Measurements from ENCODE around the gene ST3GAL5.

Gene ST3GAL5

DNA sequence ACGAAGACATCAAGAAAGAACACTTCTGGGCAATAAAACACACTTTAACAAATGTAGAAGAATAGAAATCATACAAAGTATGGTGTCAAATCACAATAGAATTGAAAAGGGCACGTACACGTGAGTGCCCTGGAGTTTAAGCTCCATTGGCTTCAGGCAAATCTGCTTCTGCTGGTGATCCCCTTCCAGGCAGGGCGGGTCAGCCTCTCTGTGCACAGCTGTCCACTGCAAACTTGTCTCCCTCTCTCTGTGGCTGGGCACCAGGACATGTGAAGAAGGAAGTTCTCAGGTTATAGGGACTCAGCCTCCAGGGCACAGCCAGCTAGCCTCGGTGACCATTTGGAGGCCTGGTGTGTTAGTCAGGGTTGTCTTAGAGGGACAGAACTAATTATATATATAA is 66.0 kb downstream of the ST3GAL5 start:
- Mint-ChIP-seq H3K9me3 (no peaks in the 10 kb centered on the region), H3K4me1 (peaks cover 10% of the 10 kb centered on the region), H3K4me3 (no peak overlapping the region), H3K36me3 (no peaks in the 10 kb centered on the region), H3K27me3 (no peaks in the 10 kb centered on the region), H3K27ac (no peak overlapping the region)

DNA sequence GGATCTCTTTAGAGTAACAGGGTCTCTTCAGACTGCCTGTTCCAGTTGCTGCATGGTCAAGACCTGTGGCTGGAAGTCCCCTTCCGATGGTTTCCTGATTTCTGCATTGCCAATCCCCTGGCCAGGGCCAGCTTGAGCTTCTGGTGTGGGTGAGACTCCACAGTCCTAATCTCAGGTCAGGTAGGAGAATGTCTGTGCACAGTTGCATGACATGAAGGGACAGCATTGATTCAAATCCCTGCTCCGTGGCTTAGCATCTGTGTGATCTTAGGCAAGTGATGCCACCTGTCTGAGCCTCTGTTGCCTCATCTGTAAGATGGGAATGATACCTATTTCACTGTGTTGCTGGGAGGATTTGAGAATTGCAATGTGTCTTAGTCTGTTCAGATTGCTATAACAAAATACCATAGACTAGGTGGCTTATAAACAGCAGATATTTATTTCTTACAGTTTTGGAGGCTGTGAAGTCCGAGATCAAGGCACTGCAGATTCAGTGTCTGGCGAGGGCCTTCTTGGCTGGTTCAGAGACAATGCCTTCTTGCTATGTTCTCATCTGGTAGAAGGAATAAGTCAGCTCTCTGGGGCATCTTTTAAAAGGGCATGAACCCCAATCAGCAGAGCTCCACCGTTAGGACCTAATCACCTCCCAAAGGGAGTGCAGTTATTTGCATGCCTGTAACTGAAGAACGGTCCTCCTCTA is 68.8 kb downstream of the ST3GAL5 start:
- Mint-ChIP-seq H3K4me3 (no peak overlapping the region), H3K9me3 (no peaks in the 10 kb centered on the region), H3K27me3 (no peaks in the 10 kb centered on the region), H3K27ac (no peak overlapping the region), H3K36me3 (no peaks in the 10 kb centered on the region), H3K4me1 (no peaks in the 10 kb centered on the region)

DNA sequence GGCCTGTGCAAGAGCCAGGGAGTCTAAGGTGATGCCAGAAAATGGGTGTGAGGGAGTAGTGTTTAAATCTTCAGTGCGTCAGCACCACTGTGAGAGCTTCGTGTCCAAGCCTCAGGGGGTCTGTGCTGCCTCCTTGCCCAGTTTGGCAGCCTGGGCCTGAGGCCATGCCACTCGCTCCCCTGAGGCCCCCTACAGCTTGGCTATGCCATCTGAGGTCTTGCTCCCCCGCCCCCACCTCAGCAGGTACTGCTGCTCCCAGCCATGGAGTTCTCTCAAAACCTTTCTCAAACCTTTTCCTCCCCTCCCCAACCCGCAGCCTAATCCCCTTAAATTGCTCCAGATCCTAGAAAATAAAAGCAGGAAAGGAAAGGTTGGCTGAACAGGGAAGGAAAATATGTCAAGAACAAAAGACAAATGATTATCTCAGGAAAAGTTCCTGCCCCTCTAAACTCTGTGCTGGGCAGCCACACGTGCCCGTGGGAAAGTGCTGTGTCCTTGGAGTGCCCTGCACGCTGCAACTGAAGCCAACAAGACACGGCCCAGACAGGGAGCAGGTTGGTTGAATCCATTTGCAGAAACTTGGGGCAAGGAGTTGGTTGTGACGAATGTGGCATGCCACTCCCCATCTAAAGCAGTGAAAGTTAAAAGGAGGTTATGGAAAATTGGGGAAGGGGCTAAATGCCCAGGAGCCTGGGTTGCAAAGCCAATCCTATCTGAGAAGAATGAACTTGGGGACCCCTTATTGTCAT is 73.8 kb downstream of the ST3GAL5 start:
- Mint-ChIP-seq H3K27ac (no peak overlapping the region), H3K4me1 (no peaks in the 10 kb centered on the region), H3K4me3 (no peak overlapping the region), H3K9me3 (no peaks in the 10 kb centered on the region), H3K36me3 (no peaks in the 10 kb centered on the region), H3K27me3 (peaks cover 1% of the 10 kb centered on the region)

DNA sequence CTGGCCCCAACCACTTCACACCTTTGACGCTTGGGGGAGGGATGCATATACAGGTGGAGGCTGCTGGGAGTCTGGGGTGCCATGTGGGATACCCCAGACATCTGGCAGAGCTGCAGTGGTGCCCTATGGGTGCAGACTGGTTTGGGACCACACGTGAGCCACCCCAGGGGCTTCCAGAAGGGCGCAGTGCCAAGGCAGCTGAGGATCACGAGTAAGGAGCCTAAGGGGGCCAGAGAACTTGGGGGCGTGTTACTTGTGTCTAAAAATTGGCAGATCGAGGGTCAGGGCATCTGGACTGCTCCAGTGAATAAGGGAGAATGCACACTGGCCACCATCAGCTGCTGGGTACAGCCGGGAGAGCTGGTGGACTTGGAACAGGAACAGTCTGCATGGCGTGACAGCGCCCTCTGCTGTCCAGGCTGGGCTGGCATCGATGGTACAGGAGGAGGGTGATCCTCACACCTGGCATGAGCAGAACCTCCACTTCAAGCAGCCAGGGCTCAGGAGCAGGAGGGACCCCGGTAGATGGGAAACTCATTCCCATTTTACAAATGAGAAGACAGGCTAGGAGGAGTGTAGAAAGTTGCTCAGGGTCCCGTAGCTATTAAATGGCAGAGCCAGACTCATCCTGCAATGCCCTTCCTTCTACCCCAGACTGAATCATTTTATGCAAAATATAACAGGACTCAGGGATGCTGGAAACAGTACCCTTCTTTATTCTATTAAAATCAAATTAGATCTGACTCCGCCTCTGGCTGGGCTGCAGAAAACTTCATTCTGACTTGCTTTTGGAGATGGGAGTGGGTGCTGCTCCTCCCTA is 74.6 kb downstream of the ST3GAL5 start:
- Mint-ChIP-seq H3K36me3 (no peaks in the 10 kb centered on the region), H3K4me1 (no peaks in the 10 kb centered on the region), H3K27me3 (peaks cover 1% of the 10 kb centered on the region), H3K27ac (no peak overlapping the region), H3K4me3 (no peak overlapping the region), H3K9me3 (no peaks in the 10 kb centered on the region)

DNA sequence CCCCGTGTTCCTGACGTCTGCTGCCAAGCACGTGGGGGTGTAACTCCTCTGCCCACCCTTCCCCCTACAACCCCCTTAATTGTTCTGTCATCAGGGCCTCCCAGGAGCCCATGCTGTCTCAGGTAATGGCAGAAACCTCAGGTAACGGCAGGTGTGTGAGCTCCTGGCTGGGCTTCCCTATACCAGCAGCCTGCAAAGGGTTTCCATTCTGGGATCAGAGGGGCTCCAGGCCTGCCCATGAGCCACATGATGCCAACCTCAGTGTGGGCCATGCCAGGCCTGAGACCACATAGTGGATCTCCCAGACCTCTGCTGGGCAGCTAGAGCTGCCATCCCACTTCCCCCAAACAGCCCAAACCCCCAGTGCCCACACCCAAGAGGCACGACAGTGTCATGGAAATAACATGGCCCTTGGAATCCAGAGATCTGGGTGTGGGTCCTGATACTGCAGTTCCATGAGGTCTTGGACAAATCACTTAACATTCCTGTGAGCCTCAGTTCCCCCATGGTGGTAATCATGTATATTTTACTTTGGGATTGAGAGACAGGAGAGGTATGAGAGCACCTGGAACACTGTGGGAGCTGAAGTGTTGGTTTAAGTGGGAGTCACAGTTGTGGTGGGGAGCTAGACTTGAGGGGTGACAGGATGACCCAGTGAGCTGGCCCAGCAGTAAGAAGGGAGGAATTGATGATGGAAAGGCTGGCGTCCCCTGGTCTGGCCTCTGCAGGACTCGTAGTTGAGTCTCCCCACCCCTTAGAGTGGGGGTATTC is 75.4 kb downstream of the ST3GAL5 start:
- Mint-ChIP-seq H3K27ac (no peak overlapping the region), H3K4me1 (no peaks in the 10 kb centered on the region)

DNA sequence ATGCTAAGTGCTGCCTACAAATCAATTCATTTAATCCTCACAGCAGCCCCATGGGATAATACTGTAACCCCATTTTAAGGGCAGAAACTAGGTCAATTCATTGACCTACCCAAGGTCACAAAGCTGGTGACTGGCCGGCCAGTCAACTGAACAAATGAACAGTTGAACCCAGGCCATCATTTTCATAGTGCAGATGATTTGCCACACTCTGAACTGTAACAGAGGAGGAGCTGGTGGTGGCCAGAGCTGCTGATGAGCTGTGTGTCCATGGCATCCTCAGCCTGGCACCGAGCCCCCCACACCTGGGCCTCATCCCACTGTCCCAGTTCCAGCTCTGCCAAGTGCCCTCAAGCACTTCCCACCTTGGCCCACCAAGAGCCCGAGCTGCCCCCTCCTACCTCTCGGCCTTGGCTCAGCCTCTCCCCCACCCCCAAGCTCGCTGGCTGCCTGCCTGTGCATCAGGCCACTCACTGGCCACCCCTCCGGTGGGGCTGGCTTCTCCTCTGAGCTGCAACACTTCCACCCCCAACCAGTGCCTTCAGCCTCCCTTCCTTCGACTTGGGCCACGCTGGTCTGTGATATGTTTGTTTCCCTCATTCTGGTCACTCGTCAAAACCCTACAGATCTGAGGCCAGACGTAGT is 76.6 kb downstream of the ST3GAL5 start:
- H3K9me3 Mint-ChIP-seq = no peaks in the 10 kb centered on the region
- H3K36me3 Mint-ChIP-seq = no peaks in the 10 kb centered on the region
- no peak overlapping the region for H3K27ac Mint-ChIP-seq
- H3K27me3 Mint-ChIP-seq = peaks cover 1% of the 10 kb centered on the region
- no peaks in the 10 kb centered on the region for H3K4me1 Mint-ChIP-seq
- H3K4me3 Mint-ChIP-seq = no peak overlapping the region

More for the DNA sequence above, 75.4 kb downstream of the ST3GAL5 start:
- Mint-ChIP-seq H3K4me3 (no peak overlapping the region), H3K36me3 (no peaks in the 10 kb centered on the region), H3K9me3 (no peaks in the 10 kb centered on the region), H3K27me3 (peaks cover 1% of the 10 kb centered on the region)

DNA sequence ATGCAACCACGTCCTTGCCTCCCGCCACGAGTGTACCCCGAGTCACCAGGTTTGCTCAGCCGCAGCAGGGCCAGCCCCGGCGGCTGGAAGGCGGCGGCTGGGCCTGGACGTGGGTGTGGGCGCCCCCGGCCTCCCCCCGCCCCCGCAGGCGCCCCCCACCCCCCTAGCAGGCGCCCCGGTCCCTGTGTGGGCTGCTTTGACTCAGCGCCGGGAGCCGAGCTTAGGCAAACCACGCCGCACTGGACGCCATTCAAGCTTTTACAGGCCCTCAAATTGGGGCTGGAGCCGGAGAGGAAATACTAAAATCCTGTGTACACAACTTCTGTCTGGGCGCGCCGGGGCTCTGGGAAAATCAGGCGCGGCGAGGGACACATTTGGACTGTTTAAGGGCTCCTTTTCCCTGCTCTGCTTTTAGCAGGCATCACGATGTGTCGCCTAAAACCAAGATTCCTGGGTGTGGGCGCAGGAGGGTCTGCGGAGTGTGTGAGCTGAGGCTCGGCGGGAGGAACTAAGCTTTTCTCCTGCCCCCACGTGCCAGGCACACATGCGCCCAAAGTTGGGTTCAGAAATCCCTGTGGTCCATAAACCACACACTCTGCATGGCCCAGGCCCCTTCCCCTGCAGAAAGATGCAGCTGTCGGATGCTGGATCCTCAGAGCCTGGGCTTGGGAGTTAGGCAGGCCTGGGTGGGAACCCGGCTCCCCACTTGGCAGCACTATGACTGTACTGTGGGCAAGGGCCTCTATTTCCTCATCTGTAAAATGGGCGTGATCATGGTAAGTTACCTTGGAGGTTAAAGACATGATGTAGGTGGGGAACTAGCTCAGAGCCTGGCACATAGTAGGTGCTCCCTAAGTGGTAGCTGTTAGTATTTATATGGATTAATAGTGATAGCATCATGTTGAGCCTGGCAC is 77.4 kb downstream of the ST3GAL5 start:
- no peaks in the 10 kb centered on the region for H3K4me1 Mint-ChIP-seq
- no peak overlapping the region for H3K4me3 Mint-ChIP-seq
- H3K27me3 Mint-ChIP-seq = peaks cover 1% of the 10 kb centered on the region
- H3K36me3 Mint-ChIP-seq = no peaks in the 10 kb centered on the region
- H3K27ac Mint-ChIP-seq = no peak overlapping the region
- H3K9me3 Mint-ChIP-seq = no peaks in the 10 kb centered on the region

GRCh38 chr2:85810371-85811179 is 78.2 kb downstream of the ST3GAL5 start:
- no peaks in the 10 kb centered on the region for H3K4me1 Mint-ChIP-seq

GRCh38 chr2:85807756-85808155 is 81.0 kb downstream of the ST3GAL5 start:
- H3K27me3 Mint-ChIP-seq = no peaks in the 10 kb centered on the region
- no peak overlapping the region for H3K27ac Mint-ChIP-seq
- peaks cover 14% of the 10 kb centered on the region for H3K4me1 Mint-ChIP-seq
- no peak overlapping the region for H3K4me3 Mint-ChIP-seq
- no peaks in the 10 kb centered on the region for H3K9me3 Mint-ChIP-seq
- no peaks in the 10 kb centered on the region for H3K36me3 Mint-ChIP-seq

More at GRCh38 chr2:85810371-85811179, 78.2 kb downstream of the ST3GAL5 start:
- Mint-ChIP-seq H3K9me3 (no peaks in the 10 kb centered on the region), H3K27ac (no peak overlapping the region), H3K27me3 (peaks cover 1% of the 10 kb centered on the region), H3K36me3 (no peaks in the 10 kb centered on the region), H3K4me3 (no peak overlapping the region)

DNA sequence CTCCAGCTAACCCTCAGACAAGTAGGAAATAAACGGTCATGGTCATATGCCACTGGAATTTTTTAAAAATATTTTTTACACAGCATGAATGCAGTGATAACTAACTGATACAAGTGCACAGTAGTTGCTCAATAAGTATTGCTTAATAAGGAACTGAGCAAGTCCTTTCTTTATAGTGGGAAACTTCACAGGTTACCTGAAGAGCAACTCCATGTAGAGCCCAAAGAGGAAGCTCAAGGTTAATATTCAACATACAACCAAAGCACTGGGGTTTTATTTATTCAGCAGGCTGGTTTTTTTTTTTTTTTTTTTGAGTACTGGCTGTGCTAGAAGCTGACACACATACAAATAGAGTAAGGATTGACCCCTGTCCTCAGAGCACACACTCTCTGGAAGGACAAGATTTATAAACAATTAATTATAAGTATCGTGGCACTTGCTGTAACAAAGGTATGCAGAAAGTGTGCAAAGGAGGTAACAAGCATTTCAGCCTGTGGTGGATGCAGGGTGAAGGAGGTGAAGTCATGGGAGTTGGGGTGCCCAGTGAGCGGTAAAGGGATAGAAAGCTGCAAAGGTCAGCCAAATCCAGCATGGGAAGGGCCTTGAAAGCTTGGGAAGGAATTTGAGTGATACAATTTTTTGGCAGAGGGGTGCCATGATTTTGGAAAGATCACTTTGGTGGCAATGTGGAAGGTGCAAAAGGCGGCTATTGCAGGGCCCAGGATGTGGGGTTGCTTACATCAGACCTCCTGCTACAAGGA is 82.3 kb downstream of the ST3GAL5 start:
- no peaks in the 10 kb centered on the region for H3K36me3 Mint-ChIP-seq
- H3K4me3 Mint-ChIP-seq = no peak overlapping the region
- no peaks in the 10 kb centered on the region for H3K27me3 Mint-ChIP-seq
- H3K9me3 Mint-ChIP-seq = no peaks in the 10 kb centered on the region
- no peak overlapping the region for H3K27ac Mint-ChIP-seq
- H3K4me1 Mint-ChIP-seq = peaks cover 14% of the 10 kb centered on the region

DNA sequence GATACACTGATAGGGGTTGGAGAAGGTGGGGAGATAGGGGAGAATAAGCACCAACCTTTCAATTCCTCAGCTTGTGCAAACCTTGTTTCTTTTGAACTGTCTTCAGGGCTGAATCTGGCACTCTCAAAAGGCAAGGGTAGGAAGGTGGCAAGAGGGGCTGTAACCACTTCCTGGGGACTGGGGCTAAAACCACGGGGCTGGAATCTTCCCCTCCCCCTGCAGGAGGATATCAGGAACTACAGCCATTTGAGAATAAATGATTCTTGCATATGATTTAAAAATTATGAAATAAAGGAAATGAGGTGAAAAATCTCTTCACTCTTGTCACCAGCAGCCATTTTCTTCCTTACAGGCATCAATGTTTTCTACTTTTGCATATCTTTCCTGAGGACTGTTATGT is 84.2 kb downstream of the ST3GAL5 start:
- Mint-ChIP-seq H3K36me3 (no peaks in the 10 kb centered on the region), H3K27me3 (peaks cover 3% of the 10 kb centered on the region), H3K9me3 (no peaks in the 10 kb centered on the region), H3K4me3 (no peak overlapping the region), H3K27ac (peak overlapping the region; percentile 24), H3K4me1 (peaks cover 14% of the 10 kb centered on the region)

- Mint-ChIP-seq H3K4me1 (peaks cover 14% of the 10 kb centered on the region), H3K27me3 (peaks cover 5% of the 10 kb centered on the region), H3K36me3 (no peaks in the 10 kb centered on the region), H3K4me3 (no peak overlapping the region), H3K27ac (no peak overlapping the region), H3K9me3 (no peaks in the 10 kb centered on the region)
Observed at GRCh38 chr2:85803704-85804425, 84.9 kb downstream of the ST3GAL5 start.
